ENCODE data around the gene VCL.

VCL gene

GRCh38 chr10:73967544-73967943, 30.4 kb upstream of the VCL start:
- no peak for TF ChIP-seq GATA3 (IDR thresholded peaks at IDR 0.05; ENCODE audit: low read depth, low read length)
- TF ChIP-seq GATA2 (IDR thresholded peaks at IDR 0.05; ENCODE audit: low read depth, low read length), result no peak

GRCh38 chr10:73968098-73968521, 29.8 kb upstream of the VCL start:
- TF ChIP-seq GATA3 (IDR thresholded peaks at IDR 0.05; ENCODE audit: low read depth, low read length) (no peak), GATA2 (IDR thresholded peaks at IDR 0.05; ENCODE audit: low read depth, low read length) (no peak)

GRCh38 chr10:73969224-73969841, 28.6 kb upstream of the VCL start:
- TF ChIP-seq GATA3 (IDR thresholded peaks at IDR 0.05; ENCODE audit: low read depth, low read length), result no peak
- no peak for TF ChIP-seq GATA2 (IDR thresholded peaks at IDR 0.05; ENCODE audit: low read depth, low read length)

GRCh38 chr10:73970845-73971244, 27.1 kb upstream of the VCL start:
- no peak for TF ChIP-seq GATA2 (IDR thresholded peaks at IDR 0.05; ENCODE audit: low read depth, low read length)
- no peak for TF ChIP-seq GATA3 (IDR thresholded peaks at IDR 0.05; ENCODE audit: low read depth, low read length)

- no peak for TF ChIP-seq GATA2 (IDR thresholded peaks at IDR 0.05; ENCODE audit: low read depth, low read length)
- TF ChIP-seq GATA3 (IDR thresholded peaks at IDR 0.05; ENCODE audit: low read depth, low read length), result no peak
These were observed 26.1 kb upstream of the VCL start for GRCh38 chr10:73971636-73972354.

GRCh38 chr10:73973427-73973826, 24.5 kb upstream of the VCL start:
- TF ChIP-seq GATA2 (IDR thresholded peaks at IDR 0.05; ENCODE audit: low read depth, low read length) (no peak), GATA3 (IDR thresholded peaks at IDR 0.05; ENCODE audit: low read depth, low read length) (no peak)

GRCh38 chr10:73974309-73974946, 23.5 kb upstream of the VCL start:
- TF ChIP-seq GATA3 (IDR thresholded peaks at IDR 0.05; ENCODE audit: low read depth, low read length) (no peak), GATA2 (IDR thresholded peaks at IDR 0.05; ENCODE audit: low read depth, low read length) (no peak)

- TF ChIP-seq GATA2 (IDR thresholded peaks at IDR 0.05; ENCODE audit: low read depth, low read length) (no peak), GATA3 (IDR thresholded peaks at IDR 0.05; ENCODE audit: low read depth, low read length) (no peak)
These were observed 22.5 kb upstream of the VCL start for GRCh38 chr10:73975388-73975787.

- TF ChIP-seq GATA3 (IDR thresholded peaks at IDR 0.05; ENCODE audit: low read depth, low read length) (no peak), GATA2 (IDR thresholded peaks at IDR 0.05; ENCODE audit: low read depth, low read length) (no peak)
These were observed 18.6 kb upstream of the VCL start for GRCh38 chr10:73979141-73979808.

GRCh38 chr10:73979809-73980433, 18.0 kb upstream of the VCL start:
- TF ChIP-seq GATA2 (IDR thresholded peaks at IDR 0.05; ENCODE audit: low read depth, low read length) (no peak), GATA3 (IDR thresholded peaks at IDR 0.05; ENCODE audit: low read depth, low read length) (no peak)

GRCh38 chr10:73981812-73982211, 16.1 kb upstream of the VCL start:
- TF ChIP-seq GATA3 (IDR thresholded peaks at IDR 0.05; ENCODE audit: low read depth, low read length) (no peak), GATA2 (IDR thresholded peaks at IDR 0.05; ENCODE audit: low read depth, low read length) (no peak)

- TF ChIP-seq GATA3 (IDR thresholded peaks at IDR 0.05; ENCODE audit: low read depth, low read length) (no peak), GATA2 (IDR thresholded peaks at IDR 0.05; ENCODE audit: low read depth, low read length) (no peak)
These were observed 14.5 kb upstream of the VCL start for GRCh38 chr10:73983096-73984047.

- TF ChIP-seq GATA2 (IDR thresholded peaks at IDR 0.05; ENCODE audit: low read depth, low read length), result no peak
- no peak for TF ChIP-seq GATA3 (IDR thresholded peaks at IDR 0.05; ENCODE audit: low read depth, low read length)
These were observed 8.2 kb upstream of the VCL start for GRCh38 chr10:73989594-73990150.

Measured in SH-SY5Y (cell line).